Stomach (tissue), 4 donors: ENCODE data around the gene RYR3.

Experiments
- CTCF ChIP-seq, 7 experiments: fragments of 450-650 bp in 4 of 7; fragments of 200-600 bp in 3 of 7; sonication (generic) in 3 of 7; IDR thresholded peaks; one replicate each; pipeline ENCODE4 v1.5.1; 2016 to 2019; ENCODE audit warnings: antibody characterized with exemption in 7 of 7, control low read depth in 2 of 7, mild to moderate bottlenecking in 1 of 7
- EP300 ChIP-seq: sonication (generic); formaldehyde crosslinking; IDR thresholded peaks from one replicate; pipeline ENCODE4 v1.6.1; 2017; ENCODE audit warnings: antibody characterized with exemption
- POLR2A ChIP-seq, 4 donors: fragments of 450-650 bp; IDR thresholded peaks; one replicate each; pipeline ENCODE4 v1.6.1; 2016; ENCODE audit warnings: antibody characterized with exemption in 4 of 4, control low read depth in 2 of 4, mild to moderate bottlenecking in 1 of 4, moderate library complexity in 1 of 4
- POLR2AphosphoS5 ChIP-seq, 3 donors: sonication (generic); formaldehyde crosslinking; IDR thresholded peaks; one replicate each; pipeline ENCODE4 v1.6.1; 2016; ENCODE audit warnings: antibody characterized with exemption in 3 of 3

DNA sequence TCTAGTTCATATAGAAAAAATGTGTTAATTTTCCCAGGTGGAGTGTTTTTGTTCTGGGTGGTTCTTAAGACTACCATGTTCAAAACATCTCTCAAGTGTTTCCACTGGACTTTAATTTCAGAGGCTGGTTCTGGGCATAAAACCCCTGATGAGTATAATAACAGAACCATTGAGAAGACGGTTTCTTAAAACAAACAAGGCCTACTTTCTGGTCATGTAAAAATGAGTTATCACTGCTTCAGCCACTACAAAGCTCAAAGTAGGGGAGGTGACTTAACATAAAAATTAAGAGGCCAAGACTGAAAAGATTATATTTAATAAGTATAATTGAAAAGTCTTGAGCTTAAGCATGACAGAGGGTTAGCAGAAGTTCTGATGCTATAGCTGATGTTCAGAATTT is 33.8 kb downstream of the RYR3 start:
- TF ChIP-seq EP300 (no peak), POLR2A (IDR thresholded peaks at IDR 0.05) (no peak), POLR2AphosphoS5 (IDR thresholded peaks at IDR 0.05) (no peak), CTCF (IDR thresholded peaks at IDR 0.05) (no peak)
